ENCODE data around the gene PRPF19. TPM values are rescaled to one million over a fixed set of nuclear protein-coding genes. Genes with fewer than 3 reads are reported as not detected.

The PRPF19 gene
- total RNA-seq, 3 donors from 2014 or later (not counting 1 experiment from before 2014, with no cell fraction given): 61.0 to 69.7 (median 67.5) TPM

DNA sequence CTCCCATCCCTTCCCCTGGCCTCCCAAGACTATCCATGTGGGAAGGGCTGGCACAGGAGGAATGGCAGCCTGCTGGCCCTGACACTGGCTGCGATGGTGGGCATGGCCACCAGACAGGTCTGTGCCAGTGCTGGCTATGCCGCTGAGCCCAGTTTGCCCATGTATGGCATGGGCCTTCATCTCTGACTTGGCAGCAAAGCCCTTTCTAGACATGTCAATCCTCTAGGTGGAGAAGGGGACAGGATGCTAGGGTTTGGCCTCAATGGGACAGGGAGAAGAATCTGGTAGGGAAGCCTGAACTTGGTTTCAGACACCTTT, 30.3 kb downstream of the PRPF19 start:
- Mint-ChIP-seq H3K36me3 (peaks cover 5% of the 10 kb centered on the region), H3K4me3 (no peak overlapping the region), H3K27me3 (ENCODE audit: low read depth in 2 of 2) (no peaks in the 10 kb centered on the region), H3K9me3 (no peaks in the 10 kb centered on the region), H3K4me1 (peaks cover 0 to 5% of the 10 kb centered on the region in 2 donors), H3K27ac (no peak overlapping the region)
- DNase-seq (no peak), ATAC-seq (no peak)
- Histone ChIP-seq H3K4me1 (ENCODE audit: control insufficient read depth, insufficient read depth, low read length) (peaks cover 6% of the 10 kb centered on the region), H3K36me3 (ENCODE audit: control insufficient read depth, insufficient read depth, low read length) (peaks cover 22% of the 10 kb centered on the region), H3K27ac (ENCODE audit: low read length) (no peak overlapping the region), H3K9me3 (ENCODE audit: control insufficient read depth, insufficient read depth, low read length) (no peaks in the 10 kb centered on the region), H3K27me3 (ENCODE audit: control insufficient read depth, insufficient read depth, low read length) (no peaks in the 10 kb centered on the region), H3K4me3 (ENCODE audit: low read length) (no peak overlapping the region)
- 95% methylated on average over 2 of the region's 2 CpGs for WGBS (ENCODE audit: insufficient coverage)
- TF ChIP-seq, protein P1, sequence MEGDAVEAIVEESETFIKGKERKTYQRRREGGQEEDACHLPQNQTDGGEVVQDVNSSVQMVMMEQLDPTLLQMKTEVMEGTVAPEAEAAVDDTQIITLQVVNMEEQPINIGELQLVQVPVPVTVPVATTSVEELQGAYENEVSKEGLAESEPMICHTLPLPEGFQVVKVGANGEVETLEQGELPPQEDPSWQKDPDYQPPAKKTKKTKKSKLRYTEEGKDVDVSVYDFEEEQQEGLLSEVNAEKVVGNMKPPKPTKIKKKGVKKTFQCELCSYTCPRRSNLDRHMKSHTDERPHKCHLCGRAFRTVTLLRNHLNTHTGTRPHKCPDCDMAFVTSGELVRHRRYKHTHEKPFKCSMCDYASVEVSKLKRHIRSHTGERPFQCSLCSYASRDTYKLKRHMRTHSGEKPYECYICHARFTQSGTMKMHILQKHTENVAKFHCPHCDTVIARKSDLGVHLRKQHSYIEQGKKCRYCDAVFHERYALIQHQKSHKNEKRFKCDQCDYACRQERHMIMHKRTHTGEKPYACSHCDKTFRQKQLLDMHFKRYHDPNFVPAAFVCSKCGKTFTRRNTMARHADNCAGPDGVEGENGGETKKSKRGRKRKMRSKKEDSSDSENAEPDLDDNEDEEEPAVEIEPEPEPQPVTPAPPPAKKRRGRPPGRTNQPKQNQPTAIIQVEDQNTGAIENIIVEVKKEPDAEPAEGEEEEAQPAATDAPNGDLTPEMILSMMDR (IDR thresholded peaks at IDR 0.05): no peak
- intact Hi-C loops (cut with micrococcal nuclease): no loop called here

GRCh38 chr11:60875366-60876167, 30.8 kb downstream of the PRPF19 start:
- H3K9me3 Mint-ChIP-seq: no peaks in the 10 kb centered on the region
- H3K27ac ChIP-seq (ENCODE audit: low read length): no peak overlapping the region
- H3K4me3 Mint-ChIP-seq: no peak overlapping the region
- TF ChIP-seq, protein P1 (IDR thresholded peaks at IDR 0.05): no peak
- H3K4me1 ChIP-seq (ENCODE audit: control insufficient read depth, insufficient read depth, low read length): peaks cover 9% of the 10 kb centered on the region
- WGBS (ENCODE audit: insufficient coverage): 96% methylated on average over 7 of the region's 7 CpGs
- intact Hi-C loops (cut with micrococcal nuclease): no loop called here
- H3K4me3 ChIP-seq (ENCODE audit: low read length): no peak overlapping the region
- H3K9me3 ChIP-seq (ENCODE audit: control insufficient read depth, insufficient read depth, low read length): no peaks in the 10 kb centered on the region
- peaks cover 5% of the 10 kb centered on the region for H3K36me3 Mint-ChIP-seq
- peaks cover 17% of the 10 kb centered on the region for H3K36me3 ChIP-seq (ENCODE audit: control insufficient read depth, insufficient read depth, low read length)
- H3K4me1 Mint-ChIP-seq: peaks cover 0 to 5% of the 10 kb centered on the region in 2 donors
- H3K27me3 Mint-ChIP-seq (ENCODE audit: low read depth in 2 of 2): no peaks in the 10 kb centered on the region
- H3K27ac Mint-ChIP-seq: no peak overlapping the region
- DNase-seq (no peak), ATAC-seq (no peak)
- no peaks in the 10 kb centered on the region for H3K27me3 ChIP-seq (ENCODE audit: control insufficient read depth, insufficient read depth, low read length)

- H3K27ac ChIP-seq (ENCODE audit: low read length): no peak overlapping the region
- H3K27me3 ChIP-seq (ENCODE audit: control insufficient read depth, insufficient read depth, low read length): no peaks in the 10 kb centered on the region
- H3K4me1 Mint-ChIP-seq: peaks cover 0 to 4% of the 10 kb centered on the region in 2 donors
- no peaks in the 10 kb centered on the region for H3K9me3 ChIP-seq (ENCODE audit: control insufficient read depth, insufficient read depth, low read length)
- H3K36me3 ChIP-seq (ENCODE audit: control insufficient read depth, insufficient read depth, low read length): peaks cover 11% of the 10 kb centered on the region
- ATAC-seq (no peak), DNase-seq (no peak)
- TF ChIP-seq, protein P1 (IDR thresholded peaks at IDR 0.05): no peak
- peaks cover 9% of the 10 kb centered on the region for H3K4me1 ChIP-seq (ENCODE audit: control insufficient read depth, insufficient read depth, low read length)
- no peak overlapping the region for H3K27ac Mint-ChIP-seq
- WGBS (ENCODE audit: insufficient coverage): 92% methylated on average over 13 of the region's 13 CpGs
- H3K4me3 Mint-ChIP-seq: no peak overlapping the region
- intact Hi-C loops (cut with micrococcal nuclease): no loop called here
- H3K9me3 Mint-ChIP-seq: no peaks in the 10 kb centered on the region
- H3K27me3 Mint-ChIP-seq (ENCODE audit: low read depth in 2 of 2): peaks cover 0 to under 1% of the 10 kb centered on the region in 2 donors
- no peak overlapping the region for H3K4me3 ChIP-seq (ENCODE audit: low read length)
- H3K36me3 Mint-ChIP-seq: peaks cover 5% of the 10 kb centered on the region
Observed at GRCh38 chr11:60874421-60875365, 31.7 kb downstream of the PRPF19 start.

Measured in natural killer cell (primary cell).